ENCODE measurements around the gene TGFA. TPM values are rescaled to one million over a fixed set of nuclear protein-coding genes. Genes with fewer than 3 reads are reported as not detected.

Gene TGFA
- 1 to 10 TPM in 1 of 2 donors, under 1 TPM in 1; 0.86 to 1.6 TPM for total RNA-seq

DNA sequence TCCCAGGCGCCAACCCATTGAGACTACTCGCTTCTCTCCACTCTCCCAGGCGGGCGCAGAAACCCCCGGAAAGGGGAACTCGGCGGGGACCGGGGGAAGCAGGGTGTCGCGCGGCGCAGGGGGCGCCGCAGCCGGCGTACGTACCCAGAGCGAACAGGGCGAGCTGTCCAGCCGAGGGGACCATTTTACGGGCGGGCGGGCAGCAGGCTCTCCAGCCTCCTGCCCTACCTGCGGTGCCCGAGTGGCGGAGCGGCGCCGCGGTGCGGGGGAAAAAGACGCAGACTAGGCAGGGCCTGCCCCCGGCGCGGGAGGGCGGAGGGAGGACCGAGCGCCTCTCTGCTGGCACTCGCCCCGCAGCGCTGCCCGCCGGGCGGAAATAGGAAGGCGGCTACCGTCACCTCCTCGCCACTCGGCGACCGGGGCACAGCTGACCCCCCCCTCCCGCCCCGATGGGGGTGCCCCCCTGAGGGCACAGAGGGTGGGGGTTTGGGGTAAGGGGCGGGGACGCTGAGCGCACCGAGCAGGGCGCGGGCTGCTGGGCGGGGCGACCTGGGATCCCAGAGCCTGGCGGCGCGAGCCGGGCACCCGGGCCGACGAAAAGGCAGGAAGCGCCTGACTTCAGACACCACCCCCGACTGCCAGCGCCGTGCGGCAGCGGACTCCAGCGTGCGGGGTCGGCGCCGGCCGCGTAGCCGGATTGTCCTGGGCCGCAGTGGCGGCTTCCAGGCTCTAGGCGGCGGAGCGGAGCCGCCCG, at the start of gene TGFA:
Gene TGFA (minus strand): TSS at position 243 of the 754 bp plus-strand sequence. CDS start 59 bp downstream, at position 184.
- Mint-ChIP-seq H3K4me1 (ENCODE audit: low read depth in 2 of 2) (peaks cover 23 to 24% of the 10 kb centered on the region in 2 donors), H3K4me3 (peak within 1 kb of the TSS; percentile 82)

DNA sequence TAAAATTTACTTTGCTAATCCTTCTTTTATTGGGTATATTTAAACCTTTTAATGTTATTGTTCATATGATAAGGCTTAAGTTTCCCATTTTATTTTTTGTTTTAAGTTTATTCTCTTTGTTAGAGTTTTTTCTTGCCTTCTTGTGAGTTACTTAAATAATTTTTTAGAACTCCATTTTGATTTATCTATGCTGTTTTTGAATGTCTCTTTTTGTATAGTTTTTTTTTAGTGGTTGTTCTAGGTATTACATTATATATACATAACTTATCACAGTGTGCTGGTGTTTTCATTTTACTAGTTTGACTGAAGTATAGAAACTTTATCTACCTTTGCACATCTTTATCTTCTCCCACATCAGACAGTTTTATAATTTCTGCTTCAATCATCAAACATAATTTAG, 49.4 kb upstream of the TGFA start:
- no peak overlapping the region for H3K27ac Mint-ChIP-seq
- ATAC-seq (no peak), DNase-seq (ENCODE audit: low spot score) (no peak)
- H3K27me3 Mint-ChIP-seq: peaks cover 10 to 51% of the 10 kb centered on the region in 2 donors
- no peaks in the 10 kb centered on the region for H3K36me3 Mint-ChIP-seq
- no peak overlapping the region for H3K4me3 Mint-ChIP-seq
- H3K4me1 Mint-ChIP-seq (ENCODE audit: low read depth in 2 of 2): no peaks in the 10 kb centered on the region
- no peaks in the 10 kb centered on the region for H3K9me3 Mint-ChIP-seq

More for the DNA sequence above, at the start of gene TGFA:
- Mint-ChIP-seq H3K27me3 (peaks cover 5 to 17% of the 10 kb centered on the region in 2 donors), H3K9me3 (no peaks in the 10 kb centered on the region), H3K27ac (peak within 1 kb of the TSS; percentile 39 to 82), H3K36me3 (no peaks in the 10 kb centered on the region)
- ATAC-seq (peak; percentile 91), DNase-seq (ENCODE audit: low spot score) (peak; percentile 85)

DNA sequence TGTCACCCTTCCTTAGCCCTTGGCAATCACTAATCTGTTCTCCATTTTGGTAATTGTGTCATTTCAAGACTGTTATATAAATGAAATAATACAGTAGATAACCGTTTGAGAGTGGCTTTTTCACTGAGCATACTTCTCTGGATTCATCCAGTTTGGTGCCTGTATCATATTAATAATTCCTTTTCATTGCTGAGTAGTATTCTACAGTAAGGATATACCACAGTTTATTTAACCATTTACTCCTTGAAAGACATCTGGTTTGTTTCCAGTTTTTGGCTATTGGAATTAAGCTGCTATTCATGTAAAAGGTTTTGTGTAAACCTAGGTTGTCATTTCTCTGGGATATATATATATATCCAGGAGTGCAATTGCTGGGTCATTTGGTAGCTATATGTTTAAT, 44.6 kb upstream of the TGFA start:
- Mint-ChIP-seq H3K4me3 (no peak overlapping the region), H3K27me3 (peaks cover 5 to 30% of the 10 kb centered on the region in 2 donors), H3K4me1 (ENCODE audit: low read depth in 2 of 2) (peaks cover 5 to 8% of the 10 kb centered on the region in 2 donors), H3K9me3 (no peaks in the 10 kb centered on the region), H3K27ac (no peak overlapping the region), H3K36me3 (no peaks in the 10 kb centered on the region)
- ATAC-seq (no peak), DNase-seq (ENCODE audit: low spot score) (no peak)

DNA sequence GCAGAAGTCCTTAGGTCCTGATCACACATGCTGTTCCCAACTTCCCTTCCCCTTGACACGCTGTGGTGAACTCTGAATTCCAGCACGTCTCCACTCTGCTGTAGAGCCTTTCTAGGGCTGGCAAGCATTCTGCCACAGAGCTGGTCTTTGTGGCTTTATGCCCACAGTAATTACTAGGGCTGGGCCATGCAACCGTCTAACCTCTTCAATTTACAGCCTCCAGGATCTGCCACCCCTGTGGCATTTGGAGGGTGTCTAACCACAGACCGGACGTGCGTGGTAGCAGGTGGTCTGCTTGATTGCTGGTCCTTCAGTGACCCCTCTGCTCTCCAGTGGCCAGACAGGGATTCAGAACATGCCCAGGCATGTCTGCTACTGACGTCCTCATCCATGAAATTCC, 43.1 kb upstream of the TGFA start:
- Mint-ChIP-seq H3K36me3 (no peaks in the 10 kb centered on the region), H3K27me3 (peaks cover 5 to 16% of the 10 kb centered on the region in 2 donors), H3K4me1 (ENCODE audit: low read depth in 2 of 2) (peaks cover 5 to 8% of the 10 kb centered on the region in 2 donors), H3K27ac (no peak overlapping the region), H3K9me3 (no peaks in the 10 kb centered on the region), H3K4me3 (no peak overlapping the region)
- no peak for DNase-seq (ENCODE audit: low spot score)
- peak; percentile 46 to 53 for ATAC-seq

DNA sequence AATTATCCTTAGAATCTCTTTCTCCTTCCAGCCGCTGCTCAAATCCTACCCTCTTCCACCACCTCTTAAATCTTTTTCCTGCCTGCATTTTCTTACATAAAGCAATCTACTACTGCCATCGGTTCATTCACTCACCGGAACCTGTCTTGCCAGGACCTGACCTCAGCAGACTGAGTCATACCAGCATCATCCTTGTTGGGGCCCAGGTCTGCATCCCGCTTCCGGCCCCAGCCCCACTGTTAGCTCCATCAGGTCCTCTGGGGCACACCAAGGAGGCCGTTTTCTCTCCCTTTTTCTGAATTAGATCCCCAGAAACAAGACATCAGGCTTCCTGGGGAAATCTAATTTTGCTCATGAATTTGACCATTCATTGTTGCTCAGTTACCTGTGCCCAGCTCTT, 42.7 kb upstream of the TGFA start:
- peak in 1 of 2 donors; percentile 51 for ATAC-seq
- no peak overlapping the region for H3K27ac Mint-ChIP-seq

DNA sequence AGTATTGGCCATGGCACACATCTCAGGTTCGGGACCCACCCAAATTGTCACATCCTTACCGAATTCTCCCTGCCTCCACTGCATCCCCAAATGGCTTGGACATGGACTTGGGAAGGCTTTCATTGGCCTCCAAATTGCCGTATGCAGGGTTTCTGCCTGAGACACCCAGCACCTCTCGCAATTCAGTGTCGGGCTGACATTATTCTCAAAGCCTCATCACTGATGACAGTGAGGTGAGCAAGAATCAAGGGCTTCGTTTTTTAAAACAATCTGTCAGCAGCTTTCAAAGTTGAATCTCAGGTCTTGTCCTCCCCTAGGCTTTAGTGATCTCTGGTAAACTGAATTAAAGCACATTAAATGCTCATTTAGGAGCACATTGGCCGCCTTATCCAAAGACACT, 29.5 kb upstream of the TGFA start:
- DNase-seq (ENCODE audit: low spot score) (no peak), ATAC-seq (no peak)
- Mint-ChIP-seq H3K4me1 (ENCODE audit: low read depth in 2 of 2) (peaks cover 0 to 4% of the 10 kb centered on the region in 2 donors), H3K36me3 (no peaks in the 10 kb centered on the region), H3K27ac (no peak overlapping the region), H3K9me3 (no peaks in the 10 kb centered on the region), H3K4me3 (no peak overlapping the region), H3K27me3 (peaks cover 8 to 17% of the 10 kb centered on the region in 2 donors)

More for the DNA sequence above, 42.7 kb upstream of the TGFA start:
- Mint-ChIP-seq H3K27me3 (peaks cover 5 to 14% of the 10 kb centered on the region in 2 donors), H3K4me3 (no peak overlapping the region), H3K4me1 (ENCODE audit: low read depth in 2 of 2) (peaks cover 5 to 8% of the 10 kb centered on the region in 2 donors), H3K36me3 (no peaks in the 10 kb centered on the region), H3K9me3 (no peaks in the 10 kb centered on the region)
- no peak for DNase-seq (ENCODE audit: low spot score)

DNA sequence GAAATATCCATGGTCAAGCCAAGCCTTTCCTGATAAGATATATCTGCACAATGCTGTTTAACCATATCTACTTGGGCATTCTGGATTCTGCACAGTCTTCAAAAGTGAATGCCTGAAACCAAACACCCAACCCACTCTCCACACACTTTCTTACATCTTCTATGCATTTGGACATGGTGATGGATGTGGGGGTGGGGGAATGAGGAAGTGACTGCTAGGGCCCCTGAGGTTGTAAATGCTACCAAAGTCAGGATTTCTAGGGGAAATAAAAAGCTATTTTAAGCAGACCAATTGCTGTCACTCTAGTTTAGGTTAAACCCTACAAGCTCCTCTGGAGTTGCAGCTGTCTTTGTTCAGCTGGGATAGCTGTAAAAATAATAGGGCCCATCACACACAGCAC, 26.7 kb upstream of the TGFA start:
- no peak for DNase-seq (ENCODE audit: low spot score)
- ATAC-seq: no peak
- Mint-ChIP-seq H3K4me3 (no peak overlapping the region), H3K9me3 (no peaks in the 10 kb centered on the region), H3K27ac (no peak overlapping the region), H3K4me1 (ENCODE audit: low read depth in 2 of 2) (peaks cover 0 to 4% of the 10 kb centered on the region in 2 donors), H3K27me3 (peaks cover 13 to 19% of the 10 kb centered on the region in 2 donors), H3K36me3 (no peaks in the 10 kb centered on the region)

DNA sequence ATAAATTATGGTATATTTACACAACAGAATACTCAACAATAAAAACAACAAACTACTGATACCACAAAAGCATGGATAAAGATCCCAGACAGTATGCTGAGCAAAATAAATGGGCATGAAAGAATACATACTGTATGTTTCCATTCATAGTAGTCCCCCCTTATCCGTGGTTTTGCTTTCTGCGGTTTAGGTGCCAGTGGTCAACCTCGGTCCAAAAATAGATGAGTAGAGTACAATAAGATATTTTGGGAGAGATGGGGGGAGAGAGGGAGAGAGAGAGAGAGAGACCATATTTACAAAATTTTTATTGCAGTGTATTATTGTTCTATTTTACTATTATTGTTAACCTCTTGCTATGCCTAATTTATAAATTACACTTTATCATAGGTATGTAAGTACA, 21.0 kb upstream of the TGFA start:
- peaks cover 26 to 40% of the 10 kb centered on the region in 2 donors for H3K27me3 Mint-ChIP-seq
- ATAC-seq: no peak
- no peaks in the 10 kb centered on the region for H3K36me3 Mint-ChIP-seq
- DNase-seq (ENCODE audit: low spot score): no peak
- no peak overlapping the region for H3K4me3 Mint-ChIP-seq
- H3K27ac Mint-ChIP-seq: peak overlapping the region in 1 of 2 donors; percentile 44
- no peaks in the 10 kb centered on the region for H3K9me3 Mint-ChIP-seq
- peaks cover 8 to 14% of the 10 kb centered on the region in 2 donors for H3K4me1 Mint-ChIP-seq (ENCODE audit: low read depth in 2 of 2)

DNA sequence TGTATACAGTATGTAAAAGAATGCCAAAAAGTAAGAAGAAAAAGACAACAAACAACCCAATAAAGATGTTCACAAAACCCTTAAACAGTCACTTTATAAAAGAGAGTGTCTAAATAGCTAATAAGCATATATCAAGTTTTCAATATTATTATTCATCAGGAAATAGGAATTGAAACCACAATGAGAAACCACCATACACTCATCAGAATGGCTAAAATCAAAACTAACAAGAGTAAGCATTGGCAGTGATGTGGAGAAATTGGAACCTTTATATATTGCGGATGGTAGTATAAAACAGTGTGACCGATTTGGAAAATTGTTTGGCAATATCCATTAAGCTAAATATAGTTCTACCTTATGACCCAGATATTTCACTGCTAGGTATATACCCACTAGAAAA, 20.5 kb upstream of the TGFA start:
- peaks cover 8 to 14% of the 10 kb centered on the region in 2 donors for H3K4me1 Mint-ChIP-seq (ENCODE audit: low read depth in 2 of 2)
- no peak for DNase-seq (ENCODE audit: low spot score)
- no peaks in the 10 kb centered on the region for H3K36me3 Mint-ChIP-seq
- H3K27me3 Mint-ChIP-seq: peaks cover 26 to 40% of the 10 kb centered on the region in 2 donors
- H3K27ac Mint-ChIP-seq: peak overlapping the region in 1 of 2 donors; percentile 44
- ATAC-seq: no peak
- no peak overlapping the region for H3K4me3 Mint-ChIP-seq
- no peaks in the 10 kb centered on the region for H3K9me3 Mint-ChIP-seq

DNA sequence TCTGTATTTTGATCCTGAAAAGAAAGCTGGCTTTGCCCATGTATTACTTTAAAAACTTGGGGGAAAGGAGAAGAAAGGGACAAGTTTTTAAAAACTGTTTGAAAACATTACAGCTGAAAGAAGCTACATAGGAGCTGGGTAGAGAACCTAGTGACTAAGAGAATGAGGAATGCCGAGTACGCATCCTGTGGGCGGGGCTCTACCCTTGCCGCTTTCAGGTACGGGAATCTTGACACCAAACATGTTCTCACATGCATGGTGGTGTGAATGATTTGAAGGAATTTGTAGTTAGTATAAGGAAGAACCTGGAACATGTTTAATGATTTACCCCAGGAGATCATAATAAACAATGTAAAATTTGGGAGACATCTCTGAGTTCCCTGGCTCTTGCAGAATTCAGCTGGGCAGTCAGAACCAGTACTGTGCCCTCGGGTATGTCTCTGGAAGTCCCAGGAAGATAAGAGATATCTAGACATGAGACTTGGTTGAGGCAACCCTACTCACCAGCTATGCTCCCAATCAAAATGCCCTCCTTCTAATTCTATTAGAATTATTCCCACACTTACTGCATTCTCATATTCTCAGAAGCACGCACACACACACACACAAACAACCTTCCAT, 16.5 kb upstream of the TGFA start:
- peaks cover 23 to 35% of the 10 kb centered on the region in 2 donors for H3K27me3 Mint-ChIP-seq
- H3K4me3 Mint-ChIP-seq: no peak overlapping the region
- no peak for ATAC-seq
- no peak overlapping the region for H3K27ac Mint-ChIP-seq
- DNase-seq (ENCODE audit: low spot score): no peak
- no peaks in the 10 kb centered on the region for H3K9me3 Mint-ChIP-seq
- H3K36me3 Mint-ChIP-seq: no peaks in the 10 kb centered on the region
- H3K4me1 Mint-ChIP-seq (ENCODE audit: low read depth in 2 of 2): peaks cover 8 to 11% of the 10 kb centered on the region in 2 donors

DNA sequence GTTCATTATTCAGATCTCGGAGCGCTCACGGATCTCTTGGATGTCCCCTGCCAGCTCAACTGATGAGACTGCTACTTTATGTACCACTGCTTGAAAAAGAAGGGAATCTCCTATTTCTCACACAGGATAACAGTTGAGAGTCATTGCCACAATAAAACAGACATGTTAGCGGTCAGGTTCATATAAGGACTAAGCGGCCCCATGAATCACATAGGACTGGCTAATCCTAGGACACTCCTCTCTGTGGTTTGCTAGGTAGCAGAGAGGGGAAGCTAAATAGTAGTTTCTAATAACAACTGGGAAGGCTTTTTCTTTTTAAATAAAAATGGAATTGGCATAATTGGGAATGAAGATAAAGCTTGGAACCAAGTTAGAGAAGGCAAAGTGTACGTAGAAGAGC, 15.9 kb upstream of the TGFA start:
- H3K27me3 Mint-ChIP-seq: peaks cover 21 to 29% of the 10 kb centered on the region in 2 donors
- peaks cover 3 to 9% of the 10 kb centered on the region in 2 donors for H3K4me1 Mint-ChIP-seq (ENCODE audit: low read depth in 2 of 2)
- H3K9me3 Mint-ChIP-seq: no peaks in the 10 kb centered on the region
- no peak overlapping the region for H3K27ac Mint-ChIP-seq
- ATAC-seq: no peak
- DNase-seq (ENCODE audit: low spot score): no peak
- H3K4me3 Mint-ChIP-seq: no peak overlapping the region
- H3K36me3 Mint-ChIP-seq: no peaks in the 10 kb centered on the region

DNA sequence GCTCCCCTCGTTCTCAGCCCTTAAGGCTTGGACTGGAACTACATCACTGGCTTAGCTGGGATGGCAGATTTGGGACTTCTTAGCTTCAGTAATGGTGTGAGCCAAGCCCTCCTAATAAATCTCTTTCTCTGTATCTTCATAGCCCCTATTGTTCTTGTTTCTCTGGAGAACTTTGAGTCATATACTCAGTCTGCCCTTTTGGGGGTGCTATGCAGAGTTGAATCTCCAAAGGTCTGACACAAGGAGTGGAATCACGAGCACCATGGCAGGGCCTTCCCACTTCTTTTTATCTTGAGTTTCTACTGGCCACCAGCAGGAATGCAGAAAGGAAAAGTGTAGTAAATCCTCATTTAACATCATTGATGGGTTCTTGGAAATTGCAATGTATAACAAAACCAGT, 13.3 kb upstream of the TGFA start:
- no peak for ATAC-seq

DNA sequence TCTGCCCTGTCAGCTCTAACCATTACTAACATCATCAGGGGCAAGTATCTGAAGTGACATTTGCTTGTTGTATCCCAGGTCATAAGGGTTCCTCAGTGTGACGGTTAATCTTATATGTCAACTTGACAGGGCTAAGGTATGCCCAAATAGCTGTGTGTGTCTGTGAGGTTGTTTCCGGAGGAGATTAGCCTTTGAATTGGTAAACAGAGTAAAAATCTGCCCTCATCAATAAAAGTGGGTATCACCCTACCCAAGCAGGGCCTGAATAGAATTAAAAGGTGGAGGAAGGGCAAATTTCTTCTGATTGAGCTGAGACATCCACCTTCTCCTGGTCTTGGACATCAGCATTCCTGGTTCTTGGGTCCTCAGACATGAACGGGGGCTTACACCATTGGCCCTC, 12.8 kb upstream of the TGFA start:
- DNase-seq (ENCODE audit: low spot score) (no peak), ATAC-seq (no peak)
- Mint-ChIP-seq H3K36me3 (no peaks in the 10 kb centered on the region), H3K27ac (no peak overlapping the region), H3K27me3 (peaks cover 6 to 7% of the 10 kb centered on the region in 2 donors), H3K4me3 (no peak overlapping the region), H3K4me1 (ENCODE audit: low read depth in 2 of 2) (no peaks in the 10 kb centered on the region), H3K9me3 (no peaks in the 10 kb centered on the region)

More for the DNA sequence above, 13.3 kb upstream of the TGFA start:
- Mint-ChIP-seq H3K27me3 (peaks cover 5 to 6% of the 10 kb centered on the region in 2 donors), H3K27ac (no peak overlapping the region), H3K9me3 (no peaks in the 10 kb centered on the region), H3K36me3 (no peaks in the 10 kb centered on the region), H3K4me1 (ENCODE audit: low read depth in 2 of 2) (no peaks in the 10 kb centered on the region), H3K4me3 (no peak overlapping the region)
- DNase-seq (ENCODE audit: low spot score): no peak

DNA sequence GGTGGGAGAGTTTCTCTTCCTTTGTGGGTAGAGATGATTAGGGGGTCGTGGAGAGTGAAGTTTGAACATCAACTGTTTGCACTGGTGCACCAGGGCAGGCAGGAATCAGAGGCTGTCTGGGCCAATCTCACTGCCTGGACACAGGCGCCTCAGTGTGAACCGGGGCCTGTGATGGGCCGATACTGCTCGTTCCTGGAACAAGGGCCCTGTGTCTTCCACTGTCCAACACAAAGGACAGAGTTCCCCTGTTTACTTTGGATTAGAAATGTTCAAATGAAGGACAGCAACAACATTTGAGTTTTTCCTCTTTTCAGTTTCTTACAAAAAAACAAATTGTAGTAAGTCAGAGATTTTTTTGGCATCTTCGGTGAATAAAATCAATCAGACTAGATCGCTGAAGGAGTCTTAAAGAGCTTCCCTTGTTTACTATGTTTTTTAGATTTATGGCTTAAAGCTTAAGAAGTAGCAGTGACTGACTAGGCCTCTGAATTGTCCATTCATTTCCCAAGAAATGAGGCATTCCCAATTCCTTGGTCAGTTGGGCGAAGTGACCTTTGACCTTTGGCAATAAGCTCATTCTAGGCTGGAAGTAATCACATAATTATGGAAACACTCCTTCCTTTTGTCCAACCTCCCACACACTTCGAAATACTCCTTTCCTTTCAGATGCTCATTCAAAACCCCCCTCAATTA, 11.6 kb upstream of the TGFA start:
- H3K36me3 Mint-ChIP-seq: no peaks in the 10 kb centered on the region
- H3K4me3 Mint-ChIP-seq: no peak overlapping the region
- H3K27ac Mint-ChIP-seq: no peak overlapping the region
- peaks cover 9 to 11% of the 10 kb centered on the region in 2 donors for H3K27me3 Mint-ChIP-seq
- no peaks in the 10 kb centered on the region for H3K4me1 Mint-ChIP-seq (ENCODE audit: low read depth in 2 of 2)
- DNase-seq (ENCODE audit: low spot score) (no peak), ATAC-seq (no peak)
- no peaks in the 10 kb centered on the region for H3K9me3 Mint-ChIP-seq

Measured in natural killer cell treated with Interleukin-12 subunit alpha and Interleukin-12 subunit beta and Interleukin-15 and Interleukin-18, amount 100 ng/mL, for 72 hours (primary cell).